Measurements from ENCODE around the gene SCGB1C1. TPM values are rescaled to one million over a fixed set of nuclear protein-coding genes. Genes with fewer than 3 reads are reported as not detected.

SCGB1C1 gene
- polyA plus RNA-seq, 1 donor = 0.34 TPM

Other genes starting within 250 kb of the SCGB1C1 start
- gene BET1L, start 14.3 kb downstream of the SCGB1C1 start, polyA plus RNA-seq (ENCODE audit: insufficient read length) = 28.1 TPM
- gene RIC8A, start 14.6 kb downstream of the SCGB1C1 start, polyA plus RNA-seq (ENCODE audit: insufficient read length) = 60.2 TPM
- 24.4 TPM for gene SIRT3, start 43.3 kb downstream of the SCGB1C1 start, polyA plus RNA-seq (ENCODE audit: insufficient read length)
- gene PSMD13, start 43.9 kb downstream of the SCGB1C1 start, polyA plus RNA-seq (ENCODE audit: insufficient read length) = 90.1 TPM
- not detected for gene NLRP6, start 85.3 kb downstream of the SCGB1C1 start, polyA plus RNA-seq (ENCODE audit: insufficient read length)
- 5.2 TPM for gene PGGHG, start 96.0 kb downstream of the SCGB1C1 start, polyA plus RNA-seq (ENCODE audit: insufficient read length)
- not detected for gene IFITM5, start 106.4 kb downstream of the SCGB1C1 start, polyA plus RNA-seq (ENCODE audit: insufficient read length)
- gene IFITM2, start 114.7 kb downstream of the SCGB1C1 start, polyA plus RNA-seq (ENCODE audit: insufficient read length) = 47.5 TPM
- 12.2 TPM for gene IFITM1, start 121.0 kb downstream of the SCGB1C1 start, polyA plus RNA-seq (ENCODE audit: insufficient read length)
- 250 TPM for gene IFITM3, start 127.8 kb downstream of the SCGB1C1 start, polyA plus RNA-seq (ENCODE audit: insufficient read length)
- gene B4GALNT4, start 176.4 kb downstream of the SCGB1C1 start, polyA plus RNA-seq (ENCODE audit: insufficient read length) = 11.4 TPM
- gene PKP3, start 201.1 kb downstream of the SCGB1C1 start, polyA plus RNA-seq (ENCODE audit: insufficient read length) = 0.16 TPM
- gene SIGIRR, start 221.9 kb downstream of the SCGB1C1 start, polyA plus RNA-seq (ENCODE audit: insufficient read length) = 11.6 TPM
- 0.20 TPM for gene ANO9, start 248.9 kb downstream of the SCGB1C1 start, polyA plus RNA-seq (ENCODE audit: insufficient read length)

Data from forelimb muscle (tissue), 1 donor.